DMS153 treated with DMSO at 0.1 percent for 48 hours (cell line): ENCODE measurements around the gene SARS1.
A peak's percentile ranks its signal among the peaks of the same experiment; 100 is the strongest.
"Not testable (repeated sequence)": the region's sequence is repeated elsewhere in the genome, so short reads cannot be mapped to it uniquely, and the experiment has no call there.

Experiments
- DNase-seq: peaks from one replicate; lab custom pipeline; 2025; ENCODE audit not compliant: unreplicated experiment; lab: John Stamatoyannopoulos, UW

The SARS1 gene

GRCh38 chr1:109213824-109214693 lies at the start of gene SARS1:
Gene SARS1 (plus strand): TSS chr1:109213918. CDS start chr1:109213993, 75 bp downstream.
- peak; percentile 77 for DNase-seq

DNA sequence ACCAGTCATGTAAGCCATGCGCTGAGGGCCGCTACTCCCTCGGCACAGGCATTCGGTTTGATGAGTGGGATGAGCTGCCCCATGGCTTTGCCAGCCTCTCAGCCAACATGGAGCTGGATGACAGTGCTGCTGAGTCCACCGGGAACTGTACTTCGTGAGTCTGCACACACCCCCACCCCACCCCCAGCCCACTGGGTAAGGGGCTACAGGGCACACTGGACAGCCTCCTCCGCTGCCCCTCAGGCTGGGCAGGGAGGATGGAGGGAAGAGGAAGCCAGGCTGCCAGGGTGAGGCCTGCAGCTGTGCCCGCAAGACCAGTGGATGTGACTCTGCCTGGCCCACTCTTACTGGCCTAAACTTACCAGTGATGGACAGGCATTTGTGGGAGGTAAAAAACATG lies 49.2 kb upstream of the SARS1 start:
- DNase-seq = no peak

DNA sequence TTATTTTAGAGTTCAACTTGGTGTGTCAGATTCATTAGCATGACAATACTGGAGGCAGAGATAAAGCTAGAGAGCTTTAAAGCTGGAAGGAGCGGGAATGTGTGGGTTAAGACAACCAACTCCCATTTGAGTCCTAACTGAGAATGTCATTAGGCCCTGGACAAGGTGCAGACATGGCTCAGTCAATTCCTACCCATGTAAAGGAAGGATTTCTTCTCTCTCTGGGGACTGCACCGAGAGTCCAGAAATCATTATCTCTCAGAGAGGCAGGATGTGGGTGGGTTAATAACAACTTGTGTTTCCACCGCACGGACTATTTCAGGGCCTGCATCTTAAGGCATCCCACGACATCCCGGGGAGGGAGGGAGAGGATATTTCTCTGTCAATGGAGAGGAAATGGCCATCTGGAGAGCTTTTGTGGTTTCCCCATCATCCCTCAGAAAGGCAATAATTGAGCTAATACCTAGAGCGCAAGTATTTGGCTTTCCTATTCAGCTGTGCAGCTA lies 46.7 kb upstream of the SARS1 start:
- no peak for DNase-seq

- DNase-seq = no peak
Observed at GRCh38 chr1:109170035-109170764, 43.5 kb upstream of the SARS1 start.

- DNase-seq = no peak
Observed at GRCh38 chr1:109171646-109172045, 42.1 kb upstream of the SARS1 start.

- DNase-seq = not testable (repeated sequence)
Observed at GRCh38 chr1:109176349-109176748, 37.4 kb upstream of the SARS1 start.

GRCh38 chr1:109180715-109181084 lies 33.0 kb upstream of the SARS1 start:
- not testable (repeated sequence) for DNase-seq

GRCh38 chr1:109181085-109181806 lies 32.5 kb upstream of the SARS1 start:
- DNase-seq = no peak

DNA sequence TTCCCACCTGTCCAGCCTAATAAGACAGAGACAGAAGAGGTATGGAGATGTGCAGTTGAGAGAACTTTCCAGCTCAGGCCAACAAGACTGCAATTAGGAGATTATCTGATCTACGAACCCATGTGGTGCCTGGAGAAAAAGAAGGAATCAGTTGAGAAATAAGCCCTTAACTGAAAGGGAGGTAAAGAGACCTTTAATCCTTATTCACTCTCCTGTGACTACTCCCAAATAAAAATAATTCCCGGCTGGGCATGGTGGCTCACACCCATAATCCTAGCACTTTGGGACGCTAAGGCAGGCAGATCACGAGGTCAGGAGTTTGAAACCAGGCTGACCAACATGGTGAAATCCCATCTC lies 31.9 kb upstream of the SARS1 start:
- no peak for DNase-seq

DNA sequence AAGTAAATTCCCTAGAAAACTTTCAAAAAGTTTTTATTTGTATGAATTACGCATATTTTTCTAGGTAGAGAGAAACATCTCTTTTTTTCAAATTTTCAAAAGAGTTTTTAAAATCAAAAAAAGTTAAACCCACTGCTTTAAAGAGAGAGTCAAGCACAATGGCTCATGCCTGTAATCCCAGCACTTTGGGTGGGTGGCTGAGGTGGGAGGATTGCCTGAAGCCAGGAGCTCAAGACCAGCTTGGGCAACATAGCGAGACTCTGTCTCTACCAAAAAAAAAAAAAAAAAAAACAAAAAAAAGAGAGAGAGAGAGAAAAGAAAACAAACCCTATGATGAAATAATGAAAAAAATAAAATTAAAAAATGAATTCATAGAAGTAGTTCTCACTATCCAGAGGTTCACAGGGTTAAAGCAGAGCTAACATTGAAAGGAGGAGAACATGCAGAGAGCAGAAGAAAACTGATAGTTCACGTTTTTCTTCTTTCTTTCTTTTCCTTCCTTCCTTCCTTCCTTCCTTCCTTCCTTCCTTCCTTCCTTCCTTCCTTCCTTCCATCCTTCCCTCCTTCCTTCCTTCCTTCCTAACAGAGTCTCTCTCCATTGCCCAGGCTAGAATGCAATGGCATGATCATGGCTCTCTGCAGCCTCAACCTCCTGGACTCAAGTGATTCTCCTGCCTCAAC lies 30.5 kb upstream of the SARS1 start:
- no peak for DNase-seq

DNA sequence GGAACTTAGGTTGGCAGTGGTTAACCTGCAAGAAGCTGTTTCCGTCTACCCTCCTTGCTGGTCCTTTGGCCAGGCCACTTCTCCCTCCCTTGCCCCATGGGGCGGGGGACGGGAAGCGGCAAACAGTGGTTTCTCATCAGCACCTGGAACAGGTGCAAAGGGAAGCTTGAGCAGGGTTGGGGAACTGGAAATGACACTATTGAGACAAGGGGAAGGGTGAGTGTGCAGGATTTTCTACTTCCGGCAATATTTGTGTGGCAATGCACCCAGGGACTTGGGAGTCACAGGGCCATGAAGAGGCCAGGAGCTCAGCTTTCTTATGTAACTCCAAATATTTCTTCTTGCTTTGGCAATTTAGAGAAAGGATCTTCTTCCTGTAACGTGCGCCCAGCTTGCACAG lies 29.0 kb upstream of the SARS1 start:
- DNase-seq = no peak

DNA sequence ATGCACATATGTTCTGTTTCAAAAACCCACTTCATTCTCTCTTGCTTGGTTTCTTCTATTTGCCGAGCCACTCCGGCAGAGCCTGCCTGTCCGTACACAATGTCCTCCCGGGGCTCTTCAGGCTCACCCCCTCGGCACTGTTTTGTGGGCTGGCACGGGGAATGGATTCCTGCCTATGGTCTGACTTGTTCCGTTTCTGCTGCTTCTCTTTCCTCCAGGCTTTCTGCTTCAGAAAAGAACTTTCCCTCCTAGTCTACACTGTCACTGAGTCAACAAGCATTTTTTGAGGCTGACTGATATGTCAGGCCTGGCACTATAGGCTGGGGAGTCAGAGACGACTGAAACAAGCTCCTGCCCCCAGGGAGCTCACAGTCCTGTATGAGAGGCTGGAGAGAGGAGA lies 28.4 kb upstream of the SARS1 start:
- no peak for DNase-seq

GRCh38 chr1:109185990-109186732 lies 27.6 kb upstream of the SARS1 start:
- no peak for DNase-seq

DNA sequence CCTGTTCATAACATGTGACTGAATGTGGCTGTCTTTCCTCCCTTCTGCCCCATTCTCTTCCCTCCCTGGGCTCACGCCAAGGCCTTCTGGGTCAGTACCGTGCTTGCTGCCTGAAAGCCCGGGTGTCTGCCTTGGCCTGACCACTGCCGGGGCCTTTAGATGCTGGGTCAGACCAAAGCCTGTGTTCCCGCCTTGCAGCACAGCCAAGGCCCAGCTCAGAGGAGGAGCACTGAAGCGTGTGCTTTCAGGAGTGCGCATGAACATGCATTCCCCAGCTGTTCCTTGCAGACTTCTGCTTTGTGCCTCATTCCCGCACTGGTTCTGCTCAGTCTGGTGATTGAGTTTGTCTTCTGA lies 27.0 kb upstream of the SARS1 start:
- DNase-seq = no peak

GRCh38 chr1:109187127-109187526 lies 26.6 kb upstream of the SARS1 start:
- DNase-seq = no peak

DNA sequence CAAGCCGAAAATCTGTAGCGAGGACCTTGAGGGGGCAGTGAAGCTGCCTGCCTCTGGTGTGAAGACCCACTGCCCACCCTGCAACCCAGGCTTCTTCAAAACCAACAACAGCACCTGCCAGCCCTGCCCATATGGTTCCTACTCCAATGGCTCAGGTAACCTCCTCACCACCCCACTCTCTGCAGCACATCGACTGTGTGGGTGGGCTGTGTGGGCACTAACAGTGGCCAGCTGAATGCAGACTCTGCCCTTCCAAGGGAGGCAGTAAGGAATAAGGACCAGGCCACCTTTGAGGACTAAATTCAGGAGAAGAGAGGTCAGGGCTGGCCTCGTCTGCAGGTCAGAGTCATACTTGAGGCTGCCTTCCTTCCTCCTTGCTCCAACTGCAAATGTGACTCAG lies 25.5 kb upstream of the SARS1 start:
- no peak for DNase-seq

DNA sequence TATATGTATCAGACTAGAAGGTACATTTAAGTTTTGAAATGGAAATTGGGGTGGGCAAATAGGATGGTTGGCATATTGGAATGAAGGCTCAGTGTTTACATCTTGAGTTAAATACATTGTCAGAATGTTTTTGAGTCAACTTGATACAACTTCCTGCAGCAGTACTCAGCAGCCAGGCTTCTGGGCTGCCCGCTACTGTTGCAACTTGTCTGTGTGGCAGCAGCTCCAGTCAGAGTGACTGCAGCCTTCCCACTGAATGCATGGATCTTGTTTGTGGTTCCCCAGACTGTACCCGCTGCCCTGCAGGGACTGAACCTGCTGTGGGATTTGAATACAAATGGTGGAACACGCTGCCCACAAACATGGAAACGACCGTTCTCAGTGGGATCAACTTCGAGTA lies 24.9 kb upstream of the SARS1 start:
- DNase-seq = no peak

DNA sequence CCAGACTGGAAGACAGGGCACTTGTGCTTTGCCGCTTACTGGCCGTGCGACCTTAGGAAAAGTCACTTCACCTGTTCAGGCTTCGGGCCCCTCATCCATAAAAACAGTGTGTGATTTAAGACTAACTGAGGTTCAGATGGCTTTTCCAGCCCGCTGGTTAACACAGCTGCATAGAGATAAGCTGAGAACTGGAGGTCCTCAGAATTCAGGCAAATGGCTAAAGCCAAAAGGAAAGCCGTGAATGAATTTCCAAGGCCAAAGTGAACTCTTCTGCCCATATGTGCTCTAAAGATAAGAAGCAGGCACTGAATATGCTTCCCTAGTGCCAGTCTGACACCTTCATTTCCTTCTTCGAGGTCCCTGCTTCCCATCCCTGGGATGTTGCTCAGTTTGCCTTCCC lies 23.5 kb upstream of the SARS1 start:
- no peak for DNase-seq

DNA sequence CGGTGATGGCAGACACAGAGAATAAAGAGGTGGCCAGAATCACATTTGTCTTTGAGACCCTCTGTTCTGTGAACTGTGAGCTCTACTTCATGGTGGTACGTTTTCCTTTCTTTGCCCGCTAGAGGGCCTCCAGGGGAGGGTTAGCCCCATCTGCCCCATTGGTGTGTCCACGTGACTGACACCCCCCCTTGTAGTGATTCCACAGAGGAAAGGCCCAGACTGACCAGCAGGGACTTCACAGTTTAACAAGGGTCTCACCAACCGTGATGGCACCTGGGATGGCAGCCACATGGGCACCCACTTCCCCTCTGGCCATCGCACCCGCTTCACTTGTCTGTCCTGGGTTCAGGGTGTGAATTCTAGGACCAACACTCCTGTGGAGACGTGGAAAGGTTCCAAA lies 22.3 kb upstream of the SARS1 start:
- DNase-seq = no peak

- no peak for DNase-seq
Observed at GRCh38 chr1:109191891-109192290, 21.8 kb upstream of the SARS1 start.
